ENCODE measurements around the gene ACVRL1.

- no peak for TF ChIP-seq GATA2 (IDR thresholded peaks at IDR 0.05; ENCODE audit: low read depth, low read length)
- no peak for TF ChIP-seq GATA3 (IDR thresholded peaks at IDR 0.05; ENCODE audit: low read depth, low read length)
These were observed 37.8 kb upstream of the ACVRL1 start for GRCh38 chr12:51869496-51869865.

All from SH-SY5Y (cell line).